ENCODE data around the gene PIM2. TPM values are rescaled to one million over a fixed set of nuclear protein-coding genes. Genes with fewer than 3 reads are reported as not detected.

Gene PIM2
- total and polyA plus RNA-seq, 2 experiments from 2014 or later = 11.5 to 16.8 TPM

- 95% methylated on average over 13 of the region's 13 CpGs for WGBS (ENCODE audit: low lambda C conversion rate, missing lambda C conversion rate)
- no peaks in the 10 kb centered on the region for H3K36me3 ChIP-seq (replicated peaks; ENCODE audit: insufficient read depth, low read depth)
Measured at GRCh38 chrX:48923771-48924170, 4.9 kb upstream of the PIM2 start.

GRCh38 chrX:48920718-48921104, 1.9 kb upstream of the PIM2 start:
- DNase-seq (ENCODE audit: low spot score) = no peak

More at GRCh38 chrX:48923771-48924170, 4.9 kb upstream of the PIM2 start:
- Histone ChIP-seq H3K9me2 (replicated peaks; ENCODE audit: insufficient read depth) (no peaks in the 10 kb centered on the region), H3K9me3 (ENCODE audit: low read depth) (no peaks in the 10 kb centered on the region), H3K27me3 (no peaks in the 10 kb centered on the region), H3K79me2 (no peaks in the 10 kb centered on the region), H3K4me2 (no peak overlapping the region), H4K20me1 (ENCODE audit: insufficient read depth, poor library complexity, severe bottlenecking) (no peaks in the 10 kb centered on the region), H3K4me1 (ENCODE audit: insufficient read depth) (no peaks in the 10 kb centered on the region), H2AFZ (no peak overlapping the region), H3K27ac (no peak overlapping the region), H3K4me3 (no peak overlapping the region)
- no peak for DNase-seq (ENCODE audit: low spot score)
- TF ChIP-seq, protein P1, sequence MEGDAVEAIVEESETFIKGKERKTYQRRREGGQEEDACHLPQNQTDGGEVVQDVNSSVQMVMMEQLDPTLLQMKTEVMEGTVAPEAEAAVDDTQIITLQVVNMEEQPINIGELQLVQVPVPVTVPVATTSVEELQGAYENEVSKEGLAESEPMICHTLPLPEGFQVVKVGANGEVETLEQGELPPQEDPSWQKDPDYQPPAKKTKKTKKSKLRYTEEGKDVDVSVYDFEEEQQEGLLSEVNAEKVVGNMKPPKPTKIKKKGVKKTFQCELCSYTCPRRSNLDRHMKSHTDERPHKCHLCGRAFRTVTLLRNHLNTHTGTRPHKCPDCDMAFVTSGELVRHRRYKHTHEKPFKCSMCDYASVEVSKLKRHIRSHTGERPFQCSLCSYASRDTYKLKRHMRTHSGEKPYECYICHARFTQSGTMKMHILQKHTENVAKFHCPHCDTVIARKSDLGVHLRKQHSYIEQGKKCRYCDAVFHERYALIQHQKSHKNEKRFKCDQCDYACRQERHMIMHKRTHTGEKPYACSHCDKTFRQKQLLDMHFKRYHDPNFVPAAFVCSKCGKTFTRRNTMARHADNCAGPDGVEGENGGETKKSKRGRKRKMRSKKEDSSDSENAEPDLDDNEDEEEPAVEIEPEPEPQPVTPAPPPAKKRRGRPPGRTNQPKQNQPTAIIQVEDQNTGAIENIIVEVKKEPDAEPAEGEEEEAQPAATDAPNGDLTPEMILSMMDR (IDR thresholded peaks at IDR 0.05; ENCODE audit: poor library complexity) = no peak
- no peak for TF ChIP-seq EZH2phosphoT487 (IDR thresholded peaks at IDR 0.05; ENCODE audit: low read depth, severe bottlenecking, unreplicated experiment)
- no peak for TF ChIP-seq EZH2 (IDR thresholded peaks at IDR 0.05; ENCODE audit: borderline replicate concordance)

GRCh38 chrX:48919947-48920717, 1.3 kb upstream of the PIM2 start:
- Histone ChIP-seq H3K27me3 (no peaks in the 10 kb centered on the region), H3K36me3 (replicated peaks; ENCODE audit: insufficient read depth, low read depth) (no peaks in the 10 kb centered on the region), H3K4me3 (no peak overlapping the region), H4K20me1 (ENCODE audit: insufficient read depth, poor library complexity, severe bottlenecking) (no peaks in the 10 kb centered on the region), H3K79me2 (no peaks in the 10 kb centered on the region), H3K4me1 (ENCODE audit: insufficient read depth) (no peaks in the 10 kb centered on the region), H3K9me3 (ENCODE audit: low read depth) (no peaks in the 10 kb centered on the region), H3K4me2 (peak overlapping the region; percentile 93), H3K27ac (no peak overlapping the region), H3K9me2 (replicated peaks; ENCODE audit: insufficient read depth) (no peaks in the 10 kb centered on the region), H2AFZ (no peak overlapping the region)
- DNase-seq (ENCODE audit: low spot score) = no peak
- WGBS (ENCODE audit: low lambda C conversion rate, missing lambda C conversion rate) = 52% methylated on average over 8 of the region's 8 CpGs
- TF ChIP-seq, protein P1 (IDR thresholded peaks at IDR 0.05; ENCODE audit: poor library complexity) = no peak
- TF ChIP-seq EZH2phosphoT487 (IDR thresholded peaks at IDR 0.05; ENCODE audit: low read depth, severe bottlenecking, unreplicated experiment) (no peak), EZH2 (IDR thresholded peaks at IDR 0.05; ENCODE audit: borderline replicate concordance) (no peak)

More at GRCh38 chrX:48920718-48921104, 1.9 kb upstream of the PIM2 start:
- WGBS (ENCODE audit: low lambda C conversion rate, missing lambda C conversion rate) = 74% methylated on average over 4 of the region's 4 CpGs
- Histone ChIP-seq H3K4me2 (no peak overlapping the region), H3K4me1 (ENCODE audit: insufficient read depth) (no peaks in the 10 kb centered on the region), H3K9me3 (ENCODE audit: low read depth) (no peaks in the 10 kb centered on the region), H3K9me2 (replicated peaks; ENCODE audit: insufficient read depth) (no peaks in the 10 kb centered on the region), H3K27ac (no peak overlapping the region), H3K36me3 (replicated peaks; ENCODE audit: insufficient read depth, low read depth) (no peaks in the 10 kb centered on the region), H3K27me3 (no peaks in the 10 kb centered on the region), H3K79me2 (no peaks in the 10 kb centered on the region), H2AFZ (no peak overlapping the region), H3K4me3 (no peak overlapping the region), H4K20me1 (ENCODE audit: insufficient read depth, poor library complexity, severe bottlenecking) (no peaks in the 10 kb centered on the region)
- TF ChIP-seq, protein P1 (IDR thresholded peaks at IDR 0.05; ENCODE audit: poor library complexity) = no peak
- TF ChIP-seq EZH2phosphoT487 (IDR thresholded peaks at IDR 0.05; ENCODE audit: low read depth, severe bottlenecking, unreplicated experiment) = no peak
- no peak for TF ChIP-seq EZH2 (IDR thresholded peaks at IDR 0.05; ENCODE audit: borderline replicate concordance)

All from hepatocyte (in vitro differentiated cells).